Loucy (cell line): ENCODE measurements around the gene PIGR.

ENCODE experiments used
- EZH2phosphoT487 ChIP-seq: fragments of 200-600 bp; IDR thresholded peaks from 2 replicates; pipeline ENCODE4 v1.6.1; 2018; ENCODE audit warnings: antibody characterized with exemption, mild to moderate bottlenecking, moderate library complexity, borderline replicate concordance
- TF ChIP-seq, protein P1 (sequence below): fragments of 200-600 bp; sonication (generic); conservative IDR thresholded peaks from 2 replicates; pipeline ENCODE4 v1.5.1; 2014; ENCODE audit warnings: mild to moderate bottlenecking, antibody characterized with exemption, low read length

- TF ChIP-seq, protein P1, sequence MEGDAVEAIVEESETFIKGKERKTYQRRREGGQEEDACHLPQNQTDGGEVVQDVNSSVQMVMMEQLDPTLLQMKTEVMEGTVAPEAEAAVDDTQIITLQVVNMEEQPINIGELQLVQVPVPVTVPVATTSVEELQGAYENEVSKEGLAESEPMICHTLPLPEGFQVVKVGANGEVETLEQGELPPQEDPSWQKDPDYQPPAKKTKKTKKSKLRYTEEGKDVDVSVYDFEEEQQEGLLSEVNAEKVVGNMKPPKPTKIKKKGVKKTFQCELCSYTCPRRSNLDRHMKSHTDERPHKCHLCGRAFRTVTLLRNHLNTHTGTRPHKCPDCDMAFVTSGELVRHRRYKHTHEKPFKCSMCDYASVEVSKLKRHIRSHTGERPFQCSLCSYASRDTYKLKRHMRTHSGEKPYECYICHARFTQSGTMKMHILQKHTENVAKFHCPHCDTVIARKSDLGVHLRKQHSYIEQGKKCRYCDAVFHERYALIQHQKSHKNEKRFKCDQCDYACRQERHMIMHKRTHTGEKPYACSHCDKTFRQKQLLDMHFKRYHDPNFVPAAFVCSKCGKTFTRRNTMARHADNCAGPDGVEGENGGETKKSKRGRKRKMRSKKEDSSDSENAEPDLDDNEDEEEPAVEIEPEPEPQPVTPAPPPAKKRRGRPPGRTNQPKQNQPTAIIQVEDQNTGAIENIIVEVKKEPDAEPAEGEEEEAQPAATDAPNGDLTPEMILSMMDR = no peak
- TF ChIP-seq EZH2phosphoT487 = no peak
Measured at GRCh38 chr1:206913766-206914537, 32.3 kb downstream of the PIGR start.
